ENCODE measurements around the gene LRRK2. TPM values are rescaled to one million over a fixed set of nuclear protein-coding genes. Genes with fewer than 3 reads are reported as not detected.

Gene LRRK2
- total RNA-seq, 2 donors from 2014 or later, result 1.2 to 1.9 TPM

DNA sequence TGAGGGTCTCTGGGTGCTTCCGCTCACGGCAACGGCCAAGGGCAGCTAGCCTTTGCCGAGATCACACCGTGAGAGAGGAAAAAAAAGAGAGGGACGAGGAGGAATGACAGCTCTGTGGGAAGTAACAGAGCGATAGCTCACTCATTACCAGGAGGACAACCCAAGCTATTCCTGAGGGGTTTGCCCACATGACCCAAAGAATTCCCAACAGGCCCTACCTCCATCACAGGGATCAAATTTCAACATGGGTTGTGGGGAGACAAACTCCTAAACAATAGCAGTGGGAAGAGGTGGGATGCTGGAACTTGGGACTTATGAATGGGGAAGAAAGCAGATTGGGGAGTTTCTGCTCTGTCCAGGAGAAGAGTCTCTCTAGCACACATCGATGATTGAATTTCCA is 180.6 kb downstream of the LRRK2 start:
- Histone ChIP-seq H3K9ac (ENCODE audit: extremely low read depth, low read length, poor library complexity, severe bottlenecking) (no peak overlapping the region), H3K36me3 (ENCODE audit: control insufficient read depth, insufficient read depth, low read length) (no peaks in the 10 kb centered on the region), H3K9me3 (ENCODE audit: control insufficient read depth, low read length) (no peaks in the 10 kb centered on the region), H3K27ac (ENCODE audit: low read depth, low read length) (no peak overlapping the region), H3K27me3 (ENCODE audit: control insufficient read depth, insufficient read depth, low read length, poor library complexity, severe bottlenecking) (no peaks in the 10 kb centered on the region), H3K4me1 (ENCODE audit: control insufficient read depth, insufficient read depth, low read length) (no peaks in the 10 kb centered on the region), H3K4me3 (ENCODE audit: low read length) (no peak overlapping the region)
- H3K4me1 Mint-ChIP-seq, result peaks cover 7% of the 10 kb centered on the region
- H3K27ac Mint-ChIP-seq, result no peak overlapping the region
- WGBS, 2 experiments (ENCODE audit: insufficient coverage in 1 of 2, insufficient read length in 1 of 2), result 84 to 89% methylated on average over 6 to 7 of the region's 8 CpGs
- peak; percentile 74 for DNase-seq
- H3K4me3 Mint-ChIP-seq, result no peak overlapping the region
- H3K9me3 Mint-ChIP-seq, result no peaks in the 10 kb centered on the region
- H3K36me3 Mint-ChIP-seq (ENCODE audit: low read depth), result no peaks in the 10 kb centered on the region
- H3K27me3 Mint-ChIP-seq (ENCODE audit: insufficient read depth), result no peaks in the 10 kb centered on the region
- no peak for TF ChIP-seq CTCF (conservative IDR thresholded peaks at IDR 0.05)

Other genes with a start within 250 kb of the LRRK2 start
- gene SLC2A13, start 118.9 kb upstream of the LRRK2 start, total RNA-seq, result 10 to 100 TPM; 10.3 to 12.9 TPM

Measured in endodermal cell (in vitro differentiated cells).